Stimulated activated effector memory CD8-positive, alpha-beta T cell treated with anti-CD3 and anti-CD28 coated beads, Interleukin-12 subunit alpha, Interleukin-12 subunit beta, amount 100 ng/mL, for 72 hours (primary cell): ENCODE measurements around the gene CD180.

Experiments used
- ATAC-seq: fragments of 150-1000 bp; cut with Tn5 transposase; 2 replicates; pipeline ENCODE4 v1.10.0; 2021
- DNase-seq, 2 donors: peaks; one replicate each; pipeline ENCODE4 v3.0.0; 2021 to 2022; ENCODE audit warnings: low spot score in 2 of 2
- H3K27ac Mint-ChIP-seq: one replicate; pipeline ENCODE4 v1.8.0; 2022; ENCODE audit warnings: mild to moderate bottlenecking, mixed read lengths
- H3K36me3 Mint-ChIP-seq: one replicate; pipeline ENCODE4 v1.8.0; 2022; ENCODE audit warnings: mild to moderate bottlenecking, mixed read lengths
- H3K4me1 Mint-ChIP-seq: one replicate; pipeline ENCODE4 v1.8.0; 2022; ENCODE audit warnings: mixed read lengths
- H3K4me3 Mint-ChIP-seq: one replicate; pipeline ENCODE4 v1.8.0; 2022; ENCODE audit warnings: mild to moderate bottlenecking, mixed read lengths
- H3K9me3 Mint-ChIP-seq: one replicate; pipeline ENCODE4 v1.8.0; 2022; ENCODE audit warnings: mixed read lengths

The CD180 gene

DNA sequence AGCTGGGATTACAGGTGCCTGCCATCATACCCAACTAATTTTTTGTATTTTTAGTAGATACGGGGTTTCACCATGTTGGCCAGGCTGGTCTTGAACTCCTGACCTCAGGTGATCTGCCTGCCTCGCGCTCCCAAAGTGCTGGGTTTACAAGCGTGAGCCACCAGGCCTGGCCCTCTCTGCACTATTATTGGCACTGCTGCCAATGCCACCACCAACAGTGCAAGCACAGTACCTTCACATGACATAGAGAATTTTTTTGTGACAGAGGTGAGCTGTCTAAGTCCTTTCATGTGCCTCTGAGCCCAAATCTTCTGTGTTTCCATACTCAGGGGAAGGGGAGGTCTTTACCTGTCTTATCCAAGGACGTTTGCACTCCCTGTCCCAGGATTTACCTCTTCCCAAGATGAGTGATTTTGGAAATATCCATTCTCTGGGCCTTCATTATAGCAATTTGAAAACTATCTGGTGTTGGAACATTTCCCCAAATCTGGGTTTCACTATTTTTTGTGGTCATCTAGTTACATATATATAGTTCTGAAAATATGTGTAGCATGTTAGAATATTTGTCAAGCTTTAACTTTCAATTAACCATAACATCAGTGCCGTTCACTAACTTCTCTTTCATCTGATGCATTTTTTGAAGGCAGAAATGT, 5.4 kb upstream of the CD180 start:
- DNase-seq (no peak), ATAC-seq (no peak)
- no peak overlapping the region for H3K27ac Mint-ChIP-seq
- peaks cover 59% of the 10 kb centered on the region for H3K4me1 Mint-ChIP-seq
- H3K9me3 Mint-ChIP-seq: peaks cover 6% of the 10 kb centered on the region
- H3K36me3 Mint-ChIP-seq: peaks cover 5% of the 10 kb centered on the region
- H3K4me3 Mint-ChIP-seq: no peak overlapping the region

DNA sequence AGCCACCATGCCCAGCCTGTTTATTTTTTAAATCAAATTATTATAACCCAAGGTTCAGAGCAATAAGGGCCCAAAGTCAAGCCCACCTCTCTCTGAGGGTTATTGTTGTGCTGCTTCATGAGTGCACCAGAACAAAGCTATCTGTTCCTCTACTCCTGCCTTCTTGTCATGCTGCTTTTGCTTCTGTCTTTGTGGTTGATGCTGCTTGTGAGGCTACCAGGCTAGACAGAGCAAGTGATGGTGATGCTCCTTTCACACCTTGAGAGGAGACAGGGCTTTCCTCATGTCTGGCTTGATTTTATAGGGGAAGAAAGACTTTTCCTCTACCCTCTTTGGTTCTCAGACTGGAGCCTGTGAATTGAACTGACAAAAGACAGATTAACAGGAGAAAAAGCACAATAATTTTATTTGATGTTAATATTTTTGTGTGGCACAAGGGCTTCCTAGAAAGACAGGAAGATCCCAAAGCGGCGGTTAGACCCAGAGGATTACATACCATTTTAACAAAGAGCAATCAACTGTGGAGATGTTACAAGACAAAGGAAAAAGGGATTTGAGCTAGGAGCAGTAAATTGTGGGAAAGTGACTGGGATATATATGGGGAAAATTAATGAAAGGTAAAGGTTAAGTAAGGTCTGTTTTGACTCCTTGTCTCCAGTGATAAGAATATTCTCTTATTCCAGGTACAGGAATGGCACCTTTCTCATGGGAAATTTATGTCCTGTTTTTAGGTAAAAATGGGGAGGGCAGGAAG, 4.4 kb upstream of the CD180 start:
- Mint-ChIP-seq H3K4me3 (no peak overlapping the region), H3K27ac (peak overlapping the region; percentile 48), H3K4me1 (peaks cover 53% of the 10 kb centered on the region), H3K9me3 (peaks cover 6% of the 10 kb centered on the region), H3K36me3 (no peaks in the 10 kb centered on the region)
- no peak for DNase-seq
- no peak for ATAC-seq

DNA sequence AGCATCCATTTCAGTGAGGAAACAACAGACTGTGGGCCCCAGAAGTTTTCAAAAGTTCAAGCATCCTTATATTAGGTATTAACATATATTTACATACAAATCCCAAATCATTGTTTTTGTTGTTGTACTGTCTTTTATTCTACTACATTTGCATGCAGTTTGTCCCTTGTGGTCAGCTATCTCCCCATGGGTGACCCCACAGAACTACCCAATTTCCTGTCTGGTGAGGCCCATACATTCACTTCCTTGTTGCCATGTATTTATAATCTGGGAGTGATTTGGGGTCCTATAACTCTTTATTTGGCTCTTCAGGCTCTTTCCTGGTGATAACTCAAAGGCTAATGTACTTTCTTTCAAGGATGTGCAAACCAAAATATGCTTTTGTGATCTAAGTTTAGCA, 3.3 kb upstream of the CD180 start:
- ATAC-seq: no peak
- H3K4me1 Mint-ChIP-seq: peaks cover 42% of the 10 kb centered on the region

DNA sequence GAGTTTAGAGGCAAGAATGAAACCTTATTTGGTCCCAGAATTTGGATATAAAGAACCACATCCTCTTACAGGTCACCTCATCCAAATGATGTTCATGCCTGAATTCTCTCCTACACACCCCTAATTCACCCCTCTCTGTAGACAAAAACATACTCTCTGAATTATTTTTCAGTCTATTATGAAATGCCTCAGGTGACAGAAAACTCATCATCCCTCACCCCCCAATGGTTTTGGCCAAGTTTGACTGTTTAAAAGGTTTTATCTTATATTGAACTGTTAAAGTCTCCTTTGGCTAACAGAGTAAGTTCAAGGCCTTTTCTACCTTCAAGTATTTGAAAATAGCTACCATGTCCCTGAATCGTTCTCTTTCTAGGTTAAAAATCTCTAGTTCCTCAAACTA, 2.3 kb upstream of the CD180 start:
- no peaks in the 10 kb centered on the region for H3K36me3 Mint-ChIP-seq
- H3K27ac Mint-ChIP-seq: no peak overlapping the region
- no peak overlapping the region for H3K4me3 Mint-ChIP-seq
- peaks cover 6% of the 10 kb centered on the region for H3K9me3 Mint-ChIP-seq
- H3K4me1 Mint-ChIP-seq: peaks cover 33% of the 10 kb centered on the region
- DNase-seq (no peak), ATAC-seq (no peak)

More for the DNA sequence above, 3.3 kb upstream of the CD180 start:
- Mint-ChIP-seq H3K36me3 (no peaks in the 10 kb centered on the region), H3K9me3 (peaks cover 6% of the 10 kb centered on the region), H3K4me3 (no peak overlapping the region), H3K27ac (no peak overlapping the region)
- DNase-seq: no peak

GRCh38 chr5:67197536-67197935, 937 bp upstream of the CD180 start:
- Mint-ChIP-seq H3K4me1 (peaks cover 32% of the 10 kb centered on the region), H3K36me3 (no peaks in the 10 kb centered on the region), H3K9me3 (peaks cover 6% of the 10 kb centered on the region), H3K4me3 (peak overlapping the region; percentile 18), H3K27ac (peak overlapping the region; percentile 29)
- ATAC-seq (peak; percentile 99), DNase-seq (no peak)

DNA sequence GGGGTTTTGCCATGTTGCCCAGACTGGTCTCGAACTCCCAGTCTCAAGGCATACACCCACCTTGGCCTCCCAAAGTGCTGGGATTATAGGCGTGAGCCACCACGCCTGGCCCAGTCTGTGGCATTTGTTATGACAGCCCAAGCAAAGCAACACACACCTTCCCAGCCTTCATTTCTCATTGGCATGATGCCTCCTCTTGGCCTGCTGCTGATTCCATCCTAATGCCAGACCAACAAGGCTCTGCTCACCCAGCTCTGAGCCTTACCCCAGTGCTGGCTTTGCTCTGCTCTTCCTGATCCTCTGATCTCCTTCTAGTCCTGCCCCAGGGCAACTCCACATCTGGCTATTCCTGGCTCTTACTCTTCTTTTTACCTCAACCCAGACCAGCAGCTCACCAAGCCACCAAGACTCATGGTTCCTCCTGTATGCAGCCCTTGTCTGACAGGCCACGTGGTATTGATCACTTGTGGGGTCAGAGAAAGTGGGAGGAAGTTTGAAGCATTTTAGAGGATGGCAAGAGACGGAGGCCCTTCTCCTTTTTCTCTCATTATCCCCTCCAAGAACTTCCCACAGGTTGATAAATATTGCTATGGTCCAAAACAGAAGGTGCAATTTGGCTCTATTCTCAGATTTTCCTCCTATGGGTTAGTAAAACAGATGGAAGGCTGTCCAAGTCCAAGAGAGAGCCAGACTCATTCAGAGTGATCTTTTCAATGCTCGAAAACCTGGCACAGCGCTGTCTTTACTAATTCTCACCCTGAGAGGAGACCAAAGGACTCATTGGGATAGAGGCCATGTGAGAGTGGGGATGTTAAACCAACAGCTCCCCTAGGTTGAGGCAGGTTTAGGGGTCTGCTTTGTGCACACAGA, 958 bp downstream of the CD180 start:
- peak overlapping the region; percentile 37 for H3K27ac Mint-ChIP-seq
- H3K36me3 Mint-ChIP-seq: no peaks in the 10 kb centered on the region
- peak overlapping the region; percentile 6 for H3K4me3 Mint-ChIP-seq
- no peak for ATAC-seq
- H3K4me1 Mint-ChIP-seq: peaks cover 24% of the 10 kb centered on the region
- H3K9me3 Mint-ChIP-seq: no peaks in the 10 kb centered on the region
- no peak for DNase-seq

- H3K36me3 Mint-ChIP-seq: no peaks in the 10 kb centered on the region
- DNase-seq (no peak), ATAC-seq (no peak)
- no peak overlapping the region for H3K27ac Mint-ChIP-seq
- H3K4me1 Mint-ChIP-seq: peaks cover 15% of the 10 kb centered on the region
- no peak overlapping the region for H3K4me3 Mint-ChIP-seq
- H3K9me3 Mint-ChIP-seq: no peaks in the 10 kb centered on the region
These were observed 2.4 kb downstream of the CD180 start for GRCh38 chr5:67194166-67194565.

DNA sequence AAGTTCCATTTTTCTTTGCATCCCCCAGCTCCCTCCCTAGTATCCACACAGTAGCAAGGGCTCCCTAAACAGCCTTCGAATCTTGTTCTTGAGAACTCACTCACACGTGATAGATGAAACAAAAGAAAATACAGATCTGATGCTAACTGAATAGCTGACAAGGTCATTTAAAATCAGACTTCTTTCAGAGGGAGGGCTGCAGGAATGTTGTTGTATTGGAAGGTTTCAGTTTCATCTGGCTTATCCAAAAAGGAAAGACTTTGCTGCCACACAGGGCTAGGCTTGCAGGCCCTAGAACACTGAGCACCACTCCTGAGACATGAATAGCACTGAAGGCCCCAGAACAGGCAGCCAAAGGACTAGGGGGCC, 3.2 kb downstream of the CD180 start:
- DNase-seq: no peak
- H3K4me3 Mint-ChIP-seq: no peak overlapping the region
- ATAC-seq: no peak
- H3K4me1 Mint-ChIP-seq: peaks cover 18% of the 10 kb centered on the region
- H3K9me3 Mint-ChIP-seq: no peaks in the 10 kb centered on the region
- no peaks in the 10 kb centered on the region for H3K36me3 Mint-ChIP-seq
- no peak overlapping the region for H3K27ac Mint-ChIP-seq

- Mint-ChIP-seq H3K4me1 (peaks cover 23% of the 10 kb centered on the region), H3K36me3 (no peaks in the 10 kb centered on the region), H3K27ac (no peak overlapping the region), H3K4me3 (no peak overlapping the region), H3K9me3 (no peaks in the 10 kb centered on the region)
- DNase-seq: no peak
- no peak for ATAC-seq
These were observed 3.7 kb downstream of the CD180 start for GRCh38 chr5:67192719-67193438.

DNA sequence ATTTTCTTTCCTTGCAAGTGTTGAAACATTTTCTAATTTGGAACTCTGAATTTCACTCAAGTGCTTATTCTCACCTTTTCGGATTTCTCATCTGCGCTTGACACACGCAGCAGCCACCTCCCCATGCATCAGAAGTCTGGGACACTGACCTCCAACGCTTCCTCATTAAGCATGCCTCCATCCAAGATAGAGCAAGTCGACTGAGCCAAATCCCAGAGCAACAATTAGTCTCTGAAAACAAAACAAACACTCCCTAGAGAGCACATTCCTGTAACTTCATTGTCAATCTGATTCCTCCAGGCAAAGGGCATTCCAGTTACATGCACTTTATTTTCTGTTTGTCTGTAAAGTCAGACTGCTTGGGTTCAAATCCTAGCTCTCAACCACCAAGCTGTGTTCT, 5.7 kb downstream of the CD180 start:
- DNase-seq (no peak), ATAC-seq (no peak)
- Mint-ChIP-seq H3K36me3 (no peaks in the 10 kb centered on the region), H3K4me3 (no peak overlapping the region), H3K4me1 (peaks cover 33% of the 10 kb centered on the region), H3K9me3 (no peaks in the 10 kb centered on the region), H3K27ac (no peak overlapping the region)

DNA sequence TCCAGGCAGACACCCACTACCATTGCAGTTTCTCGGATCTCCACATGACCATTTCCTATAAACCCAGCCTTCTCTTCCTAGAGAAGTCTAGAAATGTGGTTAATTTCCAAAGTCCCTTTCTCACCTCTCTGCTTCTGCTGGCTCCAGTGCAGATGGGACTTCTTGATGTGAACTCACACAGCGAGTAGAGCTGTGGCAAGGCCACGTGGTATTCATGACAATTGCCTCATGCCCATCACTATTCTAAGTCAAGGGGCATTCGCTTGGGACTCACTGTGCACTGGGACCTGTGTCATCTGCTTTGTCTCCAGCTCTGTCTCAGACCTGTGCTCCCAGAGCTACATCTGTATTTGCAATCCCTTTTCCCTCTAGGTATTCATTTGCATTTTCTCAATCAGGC, 6.2 kb downstream of the CD180 start:
- Mint-ChIP-seq H3K36me3 (no peaks in the 10 kb centered on the region), H3K4me3 (no peak overlapping the region), H3K27ac (no peak overlapping the region), H3K9me3 (no peaks in the 10 kb centered on the region), H3K4me1 (peaks cover 33% of the 10 kb centered on the region)
- ATAC-seq (no peak), DNase-seq (no peak)

DNA sequence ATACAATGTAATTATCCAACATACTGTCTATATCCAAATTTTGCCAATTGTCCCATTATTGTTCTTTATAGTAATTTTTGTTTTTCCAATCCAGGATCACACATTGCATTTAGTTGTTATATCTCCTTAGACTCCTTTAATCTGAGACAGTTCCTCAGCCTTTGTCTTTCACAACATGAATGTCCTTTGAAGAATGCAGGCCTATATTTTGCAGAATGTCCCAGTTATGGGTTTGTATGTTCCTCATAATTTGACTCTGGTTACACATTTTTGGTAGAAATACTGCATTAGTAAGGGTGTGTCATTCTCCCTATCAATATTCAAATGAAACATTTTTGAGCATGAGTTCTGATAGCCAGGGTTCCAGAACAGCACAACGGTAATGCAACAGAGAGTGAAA, 6.7 kb downstream of the CD180 start:
- no peak for ATAC-seq
- no peak for DNase-seq
- Mint-ChIP-seq H3K4me3 (no peak overlapping the region), H3K9me3 (no peaks in the 10 kb centered on the region), H3K36me3 (no peaks in the 10 kb centered on the region), H3K27ac (no peak overlapping the region), H3K4me1 (peaks cover 33% of the 10 kb centered on the region)

- Mint-ChIP-seq H3K9me3 (no peaks in the 10 kb centered on the region), H3K4me1 (peaks cover 33% of the 10 kb centered on the region), H3K27ac (peak overlapping the region; percentile 75), H3K36me3 (no peaks in the 10 kb centered on the region), H3K4me3 (peak overlapping the region; percentile 15)
- DNase-seq (no peak), ATAC-seq (no peak)
These were observed 7.6 kb downstream of the CD180 start for GRCh38 chr5:67189079-67189354.

DNA sequence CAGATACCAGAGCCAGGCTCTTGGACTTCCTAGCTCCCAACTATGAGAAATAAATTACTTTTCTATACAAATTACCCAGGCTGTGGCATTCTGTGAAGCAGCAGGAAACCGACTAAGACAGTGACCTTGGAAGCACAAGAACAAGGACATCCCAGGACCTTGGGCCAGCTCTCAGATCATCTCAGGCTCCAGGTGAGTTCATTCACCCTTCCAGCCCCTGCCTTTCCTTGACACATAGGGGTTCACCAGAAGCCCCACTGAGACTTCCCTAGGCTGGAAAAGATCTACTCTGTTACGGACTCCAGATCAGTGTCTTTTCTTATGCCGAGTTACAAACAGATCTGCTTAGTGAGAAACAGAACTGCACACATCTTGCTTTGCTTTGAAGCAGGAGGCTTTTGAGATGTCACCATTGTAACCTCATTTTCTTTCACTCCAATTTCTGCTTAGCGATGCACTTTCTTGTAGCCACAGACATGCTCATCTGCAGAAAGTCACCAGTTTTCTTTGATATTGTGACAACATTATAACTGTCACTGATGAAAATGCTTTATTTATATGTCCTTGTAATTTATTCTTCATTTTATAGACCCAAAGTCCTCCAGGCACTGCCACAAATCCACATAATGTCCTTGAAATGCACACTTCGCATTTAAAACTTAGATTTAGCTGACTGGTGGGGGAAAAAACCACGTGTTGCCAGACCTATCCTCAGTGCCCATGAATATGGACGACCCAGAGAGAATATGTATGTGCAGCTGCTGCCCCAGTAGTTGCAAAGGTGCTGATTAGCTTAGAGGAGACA, 8.1 kb downstream of the CD180 start:
- peak overlapping the region; percentile 75 for H3K27ac Mint-ChIP-seq
- H3K9me3 Mint-ChIP-seq: no peaks in the 10 kb centered on the region
- ATAC-seq: peak; percentile 46
- no peaks in the 10 kb centered on the region for H3K36me3 Mint-ChIP-seq
- no peak for DNase-seq
- H3K4me1 Mint-ChIP-seq: peaks cover 33% of the 10 kb centered on the region
- H3K4me3 Mint-ChIP-seq: peak overlapping the region; percentile 15
